PFSK-1 (cell line): ENCODE measurements around the gene MYO5B.

Experiments
- FOXP2 ChIP-seq: optimal IDR thresholded peaks from 2 replicates; pipeline ENCODE3; 2011; ENCODE audit warnings: borderline replicate concordance, control low read depth, inconsistent platforms; ENCODE audit not compliant: insufficient read depth; ENCODE audit errors: extremely low read length, extremely low read depth
- POLR2AphosphoS5 ChIP-seq: IDR thresholded peaks from 2 replicates; pipeline ENCODE4 v1.6.1; 2012; ENCODE audit warnings: low read depth, mild to moderate bottlenecking, control low read depth, low read length, moderate library complexity
- SIN3A ChIP-seq: IDR thresholded peaks from 2 replicates; pipeline ENCODE4 v1.6.1; 2012; ENCODE audit warnings: mild to moderate bottlenecking, low read length, moderate library complexity, borderline replicate concordance; ENCODE audit not compliant: insufficient read depth
- TAF1 ChIP-seq: IDR thresholded peaks from 2 replicates; pipeline ENCODE4 v1.6.1; 2012; ENCODE audit warnings: low read length, control low read depth, borderline replicate concordance; ENCODE audit not compliant: insufficient read depth
- TF ChIP-seq, protein P1 (sequence below), 2 experiments: IDR thresholded peaks; 2 replicates each; pipeline versions ENCODE4 v1.6.1 to v1.8.0; 2011 to 2012; ENCODE audit warnings: low read depth in 2 of 2, low read length in 2 of 2, control low read depth in 1 of 2, inconsistent platforms in 1 of 2, mild to moderate bottlenecking in 1 of 2, moderate library complexity in 1 of 2; ENCODE audit not compliant: insufficient read depth in 1 of 2

DNA sequence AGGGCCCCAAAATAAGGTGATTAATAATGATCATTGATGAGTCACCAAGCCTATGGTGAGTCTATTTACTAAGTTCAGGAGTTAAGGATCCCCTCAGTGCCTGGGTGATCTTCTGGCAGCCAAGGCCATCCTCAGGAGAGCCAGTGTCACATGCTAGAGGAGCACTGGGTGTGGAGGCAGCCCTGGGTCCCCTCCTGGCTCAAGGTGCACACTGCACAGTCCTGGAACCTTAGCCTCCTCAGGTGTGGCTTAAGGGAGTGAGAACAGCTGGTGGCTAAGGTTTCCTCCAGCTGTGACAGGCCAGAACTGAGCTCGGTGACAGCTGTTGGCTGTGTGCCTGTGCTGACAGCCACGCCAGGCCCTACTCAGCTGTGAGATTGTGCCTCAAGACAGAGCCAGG lies 329.5 kb downstream of the MYO5B start:
- TF ChIP-seq POLR2AphosphoS5: no peak
- no peak for TF ChIP-seq TAF1
- no peak for TF ChIP-seq SIN3A
- TF ChIP-seq, protein P1, sequence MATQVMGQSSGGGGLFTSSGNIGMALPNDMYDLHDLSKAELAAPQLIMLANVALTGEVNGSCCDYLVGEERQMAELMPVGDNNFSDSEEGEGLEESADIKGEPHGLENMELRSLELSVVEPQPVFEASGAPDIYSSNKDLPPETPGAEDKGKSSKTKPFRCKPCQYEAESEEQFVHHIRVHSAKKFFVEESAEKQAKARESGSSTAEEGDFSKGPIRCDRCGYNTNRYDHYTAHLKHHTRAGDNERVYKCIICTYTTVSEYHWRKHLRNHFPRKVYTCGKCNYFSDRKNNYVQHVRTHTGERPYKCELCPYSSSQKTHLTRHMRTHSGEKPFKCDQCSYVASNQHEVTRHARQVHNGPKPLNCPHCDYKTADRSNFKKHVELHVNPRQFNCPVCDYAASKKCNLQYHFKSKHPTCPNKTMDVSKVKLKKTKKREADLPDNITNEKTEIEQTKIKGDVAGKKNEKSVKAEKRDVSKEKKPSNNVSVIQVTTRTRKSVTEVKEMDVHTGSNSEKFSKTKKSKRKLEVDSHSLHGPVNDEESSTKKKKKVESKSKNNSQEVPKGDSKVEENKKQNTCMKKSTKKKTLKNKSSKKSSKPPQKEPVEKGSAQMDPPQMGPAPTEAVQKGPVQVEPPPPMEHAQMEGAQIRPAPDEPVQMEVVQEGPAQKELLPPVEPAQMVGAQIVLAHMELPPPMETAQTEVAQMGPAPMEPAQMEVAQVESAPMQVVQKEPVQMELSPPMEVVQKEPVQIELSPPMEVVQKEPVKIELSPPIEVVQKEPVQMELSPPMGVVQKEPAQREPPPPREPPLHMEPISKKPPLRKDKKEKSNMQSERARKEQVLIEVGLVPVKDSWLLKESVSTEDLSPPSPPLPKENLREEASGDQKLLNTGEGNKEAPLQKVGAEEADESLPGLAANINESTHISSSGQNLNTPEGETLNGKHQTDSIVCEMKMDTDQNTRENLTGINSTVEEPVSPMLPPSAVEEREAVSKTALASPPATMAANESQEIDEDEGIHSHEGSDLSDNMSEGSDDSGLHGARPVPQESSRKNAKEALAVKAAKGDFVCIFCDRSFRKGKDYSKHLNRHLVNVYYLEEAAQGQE (IDR thresholded peaks at IDR 0.05; ENCODE audit: insufficient read depth in 1 of 2, low read depth in 2 of 2, low read length in 2 of 2): no peak
- TF ChIP-seq FOXP2: no peak
